HEK293 (cell line): ENCODE data around the gene RBM42.

Experiments
- CTCF ChIP-seq: fragments of 450-650 bp; formaldehyde crosslinking; IDR thresholded peaks from 2 replicates; pipeline ENCODE4 v1.5.1; 2016; ENCODE audit warnings: missing biosample characterization, missing genetic modification characterization
- ELK4 ChIP-seq: IDR thresholded peaks from 2 replicates; pipeline ENCODE4 v1.6.1; 2011; ENCODE audit warnings: mild to moderate bottlenecking, low read depth, low read length, borderline replicate concordance
- REST ChIP-seq: fragments of 450-650 bp; formaldehyde crosslinking; IDR thresholded peaks from 2 replicates; pipeline ENCODE4 v1.5.1; 2016; ENCODE audit warnings: missing biosample characterization, missing genetic modification characterization
- ZNF248 ChIP-seq: fragments of 450-650 bp; formaldehyde crosslinking; IDR thresholded peaks from 2 replicates; pipeline ENCODE4 v1.5.1; 2017; ENCODE audit warnings: missing biosample characterization, missing genetic modification characterization
- ZNF274 ChIP-seq, 2 experiments: fragments of 200-500 bp in 1 of 2; fragments of 450-650 bp in 1 of 2; sonication (Bioruptor generic) in 1 of 2; formaldehyde crosslinking in 1 of 2; IDR thresholded peaks; 2 replicates each; pipeline versions ENCODE4 v1.5.1 to v1.6.1; 2014 to 2016; ENCODE audit warnings: borderline replicate concordance in 1 of 2, inconsistent platforms in 1 of 2, low read length in 1 of 2, missing biosample characterization in 1 of 2, missing genetic modification characterization in 1 of 2
- ZNF768 ChIP-seq: fragments of 450-650 bp; formaldehyde crosslinking; IDR thresholded peaks from 2 replicates; pipeline ENCODE4 v1.5.1; 2018; ENCODE audit warnings: missing biosample characterization, mild to moderate bottlenecking, missing genetic modification characterization

- TF ChIP-seq CTCF, result no peak
- no peak for TF ChIP-seq ZNF248 (tag by site-specific recombination)
- TF ChIP-seq REST (tag by site-specific recombination), result no peak
- no peak for TF ChIP-seq ELK4
- no peak for TF ChIP-seq ZNF274 (IDR thresholded peaks at IDR 0.05; ENCODE audit: low read length)
- TF ChIP-seq ZNF274 (tag by site-specific recombination; IDR thresholded peaks at IDR 0.05; ENCODE audit: borderline replicate concordance), result no peak
- no peak for TF ChIP-seq ZNF768
Measured at GRCh38 chr19:35608251-35608650, 20.6 kb upstream of the RBM42 start.
